Liver (tissue), 9 donors: ENCODE results near the gene PBOV1. TPM values are rescaled to one million over a fixed set of nuclear protein-coding genes. Genes with fewer than 3 reads are reported as not detected.

ENCODE experiments used
- DNase-seq: peaks from one replicate; pipeline ENCODE4 v3.0.0-alpha.2; 2017; ENCODE audit warnings: low spot score
- H3K27ac ChIP-seq, 2 donors: one replicate each; pipeline ENCODE4 v1.7.0; 2013; ENCODE audit warnings: inconsistent platforms in 2 of 2, low read length in 2 of 2, control low read depth in 1 of 2, low read depth in 1 of 2, mild to moderate bottlenecking in 1 of 2
- H3K27me3 ChIP-seq, 4 donors: one replicate each; pipeline versions ENCODE4 v1.6.1 to v1.7.0; 2013; ENCODE audit warnings: low read length in 3 of 4, inconsistent platforms in 1 of 4, mild to moderate bottlenecking in 1 of 4, moderate library complexity in 1 of 4; ENCODE audit not compliant: control insufficient read depth in 4 of 4, insufficient read depth in 4 of 4
- H3K36me3 ChIP-seq, 4 donors: one replicate each; pipeline versions ENCODE4 v1.6.1 to v1.7.0; 2013; ENCODE audit warnings: low read length in 3 of 4, mild to moderate bottlenecking in 3 of 4, low read depth in 1 of 4, moderate library complexity in 1 of 4; ENCODE audit not compliant: control insufficient read depth in 4 of 4, insufficient read depth in 3 of 4
- H3K4me1 ChIP-seq, 4 donors: one replicate each; pipeline versions ENCODE4 v1.6.1 to v1.7.0; 2013; ENCODE audit warnings: low read length in 3 of 4, mild to moderate bottlenecking in 3 of 4, moderate library complexity in 1 of 4; ENCODE audit not compliant: control insufficient read depth in 4 of 4, insufficient read depth in 4 of 4
- H3K4me3 ChIP-seq, 3 donors: one replicate each; pipeline versions ENCODE4 v1.6.1 to v1.7.0; 2013; ENCODE audit warnings: low read length in 3 of 3, control low read depth in 1 of 3, low read depth in 1 of 3, mild to moderate bottlenecking in 1 of 3
- H3K9ac ChIP-seq, 2 donors: one replicate each; pipeline ENCODE4 v1.7.0; 2013; ENCODE audit warnings: low read length in 2 of 2, mild to moderate bottlenecking in 2 of 2, moderate library complexity in 2 of 2, control low read depth in 1 of 2, low read depth in 1 of 2
- H3K9me3 ChIP-seq, 4 donors: one replicate each; pipeline versions ENCODE4 v1.6.1 to v1.7.0; 2013; ENCODE audit warnings: low read length in 3 of 4; ENCODE audit not compliant: control insufficient read depth in 4 of 4
- ATF3 ChIP-seq: IDR thresholded peaks from 2 replicates; pipeline ENCODE4 v1.6.1; 2016; ENCODE audit warnings: antibody characterized with exemption
- CTCF ChIP-seq: fragments of 150-350 bp; IDR thresholded peaks from 2 replicates; pipeline ENCODE4 v1.5.1; 2017; ENCODE audit warnings: improper control_type of control experiment, low read depth, low read length; ENCODE audit not compliant: missing input control
- EGR1 ChIP-seq, 2 donors: IDR thresholded peaks; 2 replicates each; pipeline ENCODE4 v1.6.1; 2016 to 2018; ENCODE audit warnings: antibody characterized with exemption in 2 of 2, low read depth in 2 of 2
- FOXA1 ChIP-seq: IDR thresholded peaks from 2 replicates; pipeline ENCODE4 v1.6.1; 2016; ENCODE audit warnings: antibody characterized with exemption
- FOXA2 ChIP-seq: IDR thresholded peaks from 2 replicates; pipeline ENCODE4 v1.6.1; 2016; ENCODE audit warnings: antibody characterized with exemption
- GABPA ChIP-seq, 2 donors: IDR thresholded peaks in 1 of 2; conservative IDR thresholded peaks in 1 of 2; 2 replicates each; pipeline ENCODE4 v1.6.1; 2016; ENCODE audit warnings: antibody characterized with exemption in 2 of 2, mild to moderate bottlenecking in 1 of 2, moderate library complexity in 1 of 2
- HNF4A ChIP-seq, 2 donors: conservative IDR thresholded peaks; 2 replicates each; pipeline ENCODE4 v1.6.1; 2016; ENCODE audit warnings: antibody characterized with exemption in 2 of 2, mild to moderate bottlenecking in 2 of 2
- HNF4G ChIP-seq: IDR thresholded peaks from 2 replicates; pipeline ENCODE4 v1.6.1; 2016; ENCODE audit warnings: antibody characterized with exemption
- JUND ChIP-seq, 2 donors: IDR thresholded peaks; 2 replicates each; pipeline ENCODE4 v1.6.1; 2016; ENCODE audit warnings: antibody characterized with exemption in 2 of 2
- MAX ChIP-seq: IDR thresholded peaks from 2 replicates; pipeline ENCODE4 v1.6.1; 2016; ENCODE audit warnings: antibody characterized with exemption
- NR2F2 ChIP-seq: IDR thresholded peaks from 2 replicates; pipeline ENCODE4 v1.6.1; 2016; ENCODE audit warnings: antibody characterized with exemption
- RAD21 ChIP-seq, 2 donors: IDR thresholded peaks; 2 replicates each; pipeline ENCODE4 v1.6.1; 2016; ENCODE audit warnings: antibody characterized with exemption in 2 of 2, mild to moderate bottlenecking in 2 of 2
- REST ChIP-seq: IDR thresholded peaks from 2 replicates; pipeline ENCODE4 v1.6.1; 2016; ENCODE audit warnings: antibody characterized with exemption, mild to moderate bottlenecking
- RXRA ChIP-seq, 2 donors: IDR thresholded peaks; 2 replicates each; pipeline ENCODE4 v1.6.1; 2017 to 2018; ENCODE audit warnings: antibody characterized with exemption in 2 of 2, mild to moderate bottlenecking in 1 of 2
- SP1 ChIP-seq: IDR thresholded peaks from 2 replicates; pipeline ENCODE4 v1.6.1; 2018; ENCODE audit warnings: antibody characterized with exemption, mild to moderate bottlenecking
- TAF1 ChIP-seq: conservative IDR thresholded peaks from 2 replicates; pipeline ENCODE4 v1.6.1; 2016; ENCODE audit warnings: antibody characterized with exemption, mild to moderate bottlenecking
- YY1 ChIP-seq: IDR thresholded peaks from 2 replicates; pipeline ENCODE4 v1.6.1; 2016; ENCODE audit warnings: antibody characterized with exemption, mild to moderate bottlenecking
- ZBTB33 ChIP-seq: IDR thresholded peaks from 2 replicates; pipeline ENCODE4 v1.6.1; 2016; ENCODE audit warnings: antibody characterized with exemption
- WGBS: extraction: QIAGEN DNeasy Blood & Tissue Kit; methylation state at CpG from one replicate; pipeline ENCODE4 v1.1.7; 2013; 5-methylcytosine and 5-hydroxymethylcytosine counted together
- polyA plus RNA-seq, 2 donors: library from polyadenylated mRNA; stranded (reverse) in 1 of 2; unstranded in 1 of 2; fragments of 200-250 nt in 1 of 2; fragments of >200 nt in 1 of 2; fragmentation: Nextera tagmentation in 1 of 2; extraction: Ambion mirVana in 1 of 2; gene quantifications; one replicate each; pipeline versions ENCODE4 v1.2.1 to v1.2.3, GENCODE V29; 2013 to 2015
- total RNA-seq, 2 donors: library from RNA; depleted of rRNA; stranded (reverse); fragments of >200 nt; gene quantifications; one replicate each; pipeline ENCODE4 v1.2.3, GENCODE V29; 2014
- donor health status: healthy.
- donor health status: healthy.
- donor health status: healthy.
- donor health status: healthy.
- donor health status: healthy.

Gene PBOV1
- total and polyA plus RNA-seq, 4 donors: not detected

- no peak for TF ChIP-seq HNF4G
- TF ChIP-seq ZBTB33: no peak
- no peak for TF ChIP-seq FOXA1
- no peak for TF ChIP-seq MAX
- no peak for TF ChIP-seq TAF1
- no peak for TF ChIP-seq YY1
- no peak for TF ChIP-seq SP1
- no peak for TF ChIP-seq CTCF
- no peak for TF ChIP-seq HNF4A (conservative IDR thresholded peaks at IDR 0.05)
- TF ChIP-seq REST: no peak
- TF ChIP-seq EGR1 (IDR thresholded peaks at IDR 0.05; ENCODE audit: low read depth in 2 of 2): no peak
- TF ChIP-seq RAD21 (IDR thresholded peaks at IDR 0.05): no peak
- no peak for TF ChIP-seq GABPA (IDR thresholded peaks at IDR 0.05 in 1 of 2, conservative IDR thresholded peaks at IDR 0.05 in 1 of 2)
- no peak for TF ChIP-seq FOXA2
- TF ChIP-seq NR2F2: no peak
- TF ChIP-seq ATF3: no peak
- no peak for TF ChIP-seq JUND (IDR thresholded peaks at IDR 0.05)
- TF ChIP-seq RXRA (IDR thresholded peaks at IDR 0.05): no peak
- Histone ChIP-seq H3K4me1 (no peaks in the 10 kb centered on the region), H3K9ac (no peak overlapping the region), H3K4me3 (no peak overlapping the region), H3K27me3 (no peaks in the 10 kb centered on the region), H3K27ac (no peak overlapping the region), H3K36me3 (no peaks in the 10 kb centered on the region), H3K9me3 (no peaks in the 10 kb centered on the region)
- 87% methylated on average over 1 of the region's 1 CpG for WGBS
- no peak for DNase-seq
These were observed 30.6 kb upstream of the PBOV1 start for GRCh38 chr6:138248878-138249277.

- H3K4me1 ChIP-seq: no peaks in the 10 kb centered on the region
- H3K4me3 ChIP-seq: no peak overlapping the region
- DNase-seq: no peak
- no peaks in the 10 kb centered on the region for H3K9me3 ChIP-seq
- no peak overlapping the region for H3K9ac ChIP-seq
- WGBS: 87% methylated on average over 7 of the region's 7 CpGs
- H3K27ac ChIP-seq: no peak overlapping the region
- no peak for TF ChIP-seq RAD21 (IDR thresholded peaks at IDR 0.05)
- TF ChIP-seq YY1: no peak
- TF ChIP-seq ATF3: no peak
- H3K36me3 ChIP-seq: no peaks in the 10 kb centered on the region
- no peaks in the 10 kb centered on the region for H3K27me3 ChIP-seq
These were observed 29.7 kb upstream of the PBOV1 start for GRCh38 chr6:138248011-138248410.
